Bone marrow (tissue), 2 donors: Measurements from ENCODE around the gene MKRN2OS.

Experiments used
- DNase-seq, 2 donors: peaks; one replicate each; lab custom pipeline; 2025; lab: John Stamatoyannopoulos, UW

MKRN2OS gene

DNA sequence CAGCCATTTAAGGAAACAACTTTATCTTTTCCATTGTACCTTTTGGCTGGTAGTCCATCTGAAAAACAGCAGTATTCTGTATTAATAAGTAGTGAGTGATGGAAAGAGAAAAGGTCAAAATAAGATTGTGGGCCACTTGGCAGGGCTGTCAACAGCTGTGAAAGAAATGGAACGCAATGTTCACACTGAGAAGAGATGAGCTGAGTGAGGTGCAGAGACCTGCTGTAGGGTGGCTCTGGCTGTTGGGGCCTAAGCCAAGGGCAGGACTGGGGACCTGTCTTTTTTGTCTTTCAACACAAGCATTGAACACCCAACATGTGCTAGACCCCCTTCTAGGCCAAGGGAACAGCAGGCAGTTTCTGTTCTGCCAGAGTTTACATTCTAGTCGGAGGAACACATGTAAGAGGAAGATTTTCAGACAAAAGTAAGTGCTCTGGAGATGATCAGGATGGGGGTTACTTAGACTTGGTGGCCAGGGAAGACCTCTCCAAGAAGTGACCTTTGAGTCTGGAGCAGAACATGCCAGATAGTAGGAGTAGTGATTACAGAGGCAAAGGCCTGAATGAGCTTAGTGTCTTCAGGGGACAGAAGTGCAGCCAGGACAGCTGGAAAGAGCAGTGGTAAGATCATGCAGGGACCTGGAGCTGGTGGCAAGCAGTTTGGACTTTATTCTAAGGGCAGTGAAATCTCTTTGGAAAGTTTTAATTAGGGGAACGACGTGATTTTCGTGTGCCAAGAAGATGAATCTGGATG, 31.4 kb downstream of the MKRN2OS start:
- no peak for DNase-seq

GRCh38 chr3:12512534-12513118, 32.7 kb downstream of the MKRN2OS start:
- no peak for DNase-seq

DNA sequence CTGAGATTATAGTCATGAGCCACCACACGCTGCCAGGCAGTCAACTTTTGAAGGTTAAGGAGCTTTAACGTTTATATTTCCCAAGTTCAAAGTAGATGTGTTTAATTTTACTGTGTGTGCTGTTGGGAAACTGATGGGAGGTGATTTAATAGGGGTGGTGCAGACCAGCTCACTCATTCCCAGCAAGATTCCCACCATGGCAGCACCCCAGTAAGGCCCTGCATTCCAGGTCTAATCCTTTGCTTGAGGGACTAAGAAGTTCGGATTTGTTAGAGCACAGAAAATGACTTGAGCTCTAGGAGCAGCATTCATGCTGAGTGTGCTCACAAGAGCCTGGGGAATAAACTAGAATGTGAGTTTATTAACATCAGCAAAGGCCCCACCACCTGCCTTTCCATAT, 35.8 kb downstream of the MKRN2OS start:
- DNase-seq, result no peak

DNA sequence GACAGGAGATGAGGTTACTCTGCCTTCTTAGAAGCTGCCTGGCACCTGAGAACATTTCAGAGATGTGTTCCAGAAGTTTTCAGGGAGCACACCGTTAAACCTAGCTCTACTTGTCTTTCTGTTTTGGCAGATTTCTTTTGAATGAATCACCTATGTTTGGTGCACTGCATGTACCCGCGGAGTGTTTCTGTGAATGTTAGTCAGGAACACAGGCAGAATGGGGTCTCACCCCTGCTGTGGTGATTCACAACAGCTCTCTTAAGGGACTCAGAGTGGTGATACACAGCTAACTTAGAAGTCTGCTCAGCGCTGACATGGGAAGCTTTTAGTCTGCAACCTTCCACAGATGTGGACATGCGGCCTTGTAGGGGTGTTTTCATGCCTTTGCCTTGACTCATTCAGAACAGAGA, 37.0 kb downstream of the MKRN2OS start:
- DNase-seq, result no peak

DNA sequence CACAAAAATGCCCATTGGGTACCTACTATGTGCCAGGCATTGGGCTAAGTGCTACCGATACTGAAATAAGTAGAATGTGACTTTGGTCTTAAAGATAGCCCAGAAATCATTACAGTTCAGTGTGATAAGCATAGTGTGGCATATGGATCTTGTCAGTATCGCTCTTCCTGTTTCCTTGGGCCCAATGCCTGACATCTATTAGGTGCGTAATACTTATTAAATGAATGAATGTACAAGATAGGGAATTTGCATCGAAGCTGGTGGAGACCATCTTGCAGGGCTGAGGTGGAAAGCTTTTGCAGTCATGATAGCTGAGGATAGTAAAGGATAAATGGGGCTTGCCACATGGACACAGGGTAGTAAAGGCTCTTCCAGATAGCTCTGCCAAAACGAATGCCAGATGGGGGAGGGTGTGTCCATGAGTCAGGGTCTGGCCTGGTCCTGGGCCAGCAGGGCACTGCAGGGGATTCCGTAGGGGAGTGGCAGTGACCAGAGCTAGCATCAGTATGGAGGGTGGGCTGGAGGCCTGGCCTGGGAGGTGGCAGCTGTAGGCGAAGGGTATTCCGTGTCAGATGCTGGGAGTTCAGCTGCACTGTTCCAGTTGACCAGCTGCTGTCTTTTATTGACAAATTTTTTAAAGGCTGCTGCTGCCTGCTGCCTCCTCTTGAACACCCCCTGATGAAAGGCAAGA, 37.6 kb downstream of the MKRN2OS start:
- DNase-seq, result no peak

- no peak for DNase-seq
Observed at GRCh38 chr3:12506201-12506709, 39.0 kb downstream of the MKRN2OS start.

- peak in 1 of 2 donors; percentile 8 for DNase-seq
Observed at GRCh38 chr3:12503126-12503957, 42.0 kb downstream of the MKRN2OS start.

GRCh38 chr3:12501360-12502020, 43.8 kb downstream of the MKRN2OS start:
- DNase-seq, result no peak

DNA sequence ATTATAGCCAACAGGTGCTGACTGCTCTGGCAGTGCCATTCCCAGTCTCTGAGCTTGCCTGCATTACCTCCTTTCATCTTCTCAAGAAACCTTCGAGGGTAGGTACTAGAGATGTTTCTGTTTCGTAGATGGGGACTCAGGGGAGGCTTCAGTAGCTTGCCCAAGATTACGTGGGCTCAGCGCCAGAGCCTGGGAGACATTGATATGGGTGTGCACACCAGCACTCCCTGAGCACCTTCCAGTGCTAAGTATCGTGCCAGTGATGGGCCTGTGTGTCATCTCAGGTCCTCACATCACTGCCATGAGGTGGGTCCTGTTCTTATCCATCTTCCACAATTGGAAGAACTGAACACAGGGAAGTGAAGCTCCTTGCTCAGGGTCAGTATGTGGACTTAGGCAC, 45.8 kb downstream of the MKRN2OS start:
- no peak for DNase-seq

DNA sequence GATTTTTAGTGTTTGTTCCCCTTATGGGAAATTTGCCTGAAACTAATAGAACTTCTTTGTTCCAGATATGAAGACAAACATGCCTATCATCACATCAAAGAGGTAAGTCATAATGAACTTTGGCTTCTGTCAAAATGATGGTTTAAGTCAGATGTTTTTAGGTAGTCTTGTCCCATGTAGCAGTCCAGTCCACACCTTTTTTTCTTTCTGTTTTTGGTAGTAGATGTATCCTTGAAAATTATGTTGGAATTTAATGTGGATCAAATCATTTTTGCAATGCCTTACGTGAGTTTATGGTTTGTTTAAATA, 48.9 kb downstream of the MKRN2OS start:
- no peak for DNase-seq

GRCh38 chr3:12495749-12496452, 49.4 kb downstream of the MKRN2OS start:
- DNase-seq, result no peak

DNA sequence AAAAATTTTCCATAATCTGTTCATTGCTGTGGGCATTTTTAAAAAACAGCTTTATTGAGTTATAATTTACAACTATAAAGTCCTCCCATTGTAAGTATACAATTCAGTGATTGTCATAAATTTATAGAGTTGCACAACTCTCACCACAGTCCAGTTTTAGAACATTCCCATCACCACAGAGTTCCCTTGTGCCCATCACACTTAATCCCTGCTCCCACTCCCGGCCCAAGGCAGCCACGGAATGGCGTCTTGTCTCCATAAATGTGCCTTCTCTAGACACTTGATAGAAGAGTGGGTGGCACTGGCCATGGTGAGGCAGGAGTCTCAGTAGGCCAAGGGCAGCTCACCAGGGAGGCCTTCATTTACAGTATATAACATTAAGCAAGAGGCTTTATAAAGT, 54.8 kb downstream of the MKRN2OS start:
- no peak for DNase-seq

DNA sequence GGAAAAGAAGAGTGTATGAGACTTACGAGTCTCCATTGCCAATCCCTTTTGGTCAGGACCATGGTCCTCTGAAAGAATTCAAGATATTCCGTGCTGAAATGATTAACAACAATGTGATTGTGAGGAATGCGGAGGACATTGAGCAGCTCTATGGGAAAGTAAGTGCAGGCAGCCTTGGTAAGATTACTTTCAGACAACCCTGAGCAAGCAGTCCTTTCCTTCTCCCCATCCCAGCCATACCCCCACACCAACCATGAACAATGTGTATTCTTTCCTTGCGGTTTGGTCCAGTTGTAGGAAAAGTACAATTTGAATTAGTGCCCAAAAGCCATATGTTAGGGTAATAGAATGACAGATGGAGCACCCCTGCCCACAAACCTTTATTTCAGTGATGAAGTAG, 55.5 kb downstream of the MKRN2OS start:
- DNase-seq, result no peak
